RWPE2 (cell line): ENCODE results near the gene TCF7L2.

Source experiments
- ATAC-seq: fragments of 200-7000 bp; cut with Tn5 transposase; 3 replicates; pipeline ENCODE4 v1.9.1; 2021; ENCODE audit warnings: low read depth
- DNase-seq: peaks from one replicate; pipeline ENCODE4 v3.0.0-alpha.2; 2020; ENCODE audit warnings: low spot score
- H3K27ac ChIP-seq: fragments of 450-650 bp; 2 replicates; pipeline ENCODE4 v1.5.1; 2017; ENCODE audit warnings: mild to moderate bottlenecking; ENCODE audit not compliant: poor library complexity, severe bottlenecking
- H3K27me3 ChIP-seq: fragments of 250-450 bp; sonication (Bioruptor Pico); 2 replicates; pipeline ENCODE4 v1.5.1; 2021; ENCODE audit warnings: mild to moderate bottlenecking, moderate library complexity; ENCODE audit not compliant: insufficient read depth, poor library complexity, severe bottlenecking
- H3K36me3 ChIP-seq: fragments of 250-450 bp; sonication (Bioruptor Pico); 2 replicates; pipeline ENCODE4 v1.5.1; 2020; ENCODE audit warnings: low read depth, mild to moderate bottlenecking, moderate library complexity
- H3K4me1 ChIP-seq: fragments of 250-450 bp; sonication (Bioruptor Pico); 2 replicates; pipeline ENCODE4 v1.5.1; 2021; ENCODE audit warnings: mild to moderate bottlenecking, moderate library complexity; ENCODE audit not compliant: insufficient read depth, poor library complexity, severe bottlenecking
- H3K4me3 ChIP-seq: fragments of 250-450 bp; sonication (Bioruptor Pico); 2 replicates; pipeline ENCODE4 v1.5.1; 2021; ENCODE audit warnings: mild to moderate bottlenecking, moderate library complexity; ENCODE audit not compliant: severe bottlenecking
- H3K9me3 ChIP-seq: fragments of 250-450 bp; sonication (Bioruptor Pico); 2 replicates; pipeline ENCODE4 v1.5.1; 2021; ENCODE audit warnings: mild to moderate bottlenecking, moderate library complexity; ENCODE audit not compliant: severe bottlenecking
- CTCF ChIP-seq: fragments of 450-650 bp; IDR thresholded peaks from one replicate; pipeline ENCODE4 v1.5.1; 2017; ENCODE audit warnings: mild to moderate bottlenecking, moderate library complexity; ENCODE audit not compliant: poor library complexity, severe bottlenecking

TCF7L2 gene

GRCh38 chr10:113148071-113148825, 198.2 kb downstream of the TCF7L2 start:
- no peak for DNase-seq
- TF ChIP-seq CTCF: no peak
- Histone ChIP-seq H3K4me1 (no peaks in the 10 kb centered on the region), H3K9me3 (no peaks in the 10 kb centered on the region), H3K36me3 (peaks cover 73% of the 10 kb centered on the region), H3K27ac (no peak overlapping the region), H3K27me3 (no peaks in the 10 kb centered on the region), H3K4me3 (no peak overlapping the region)
- ATAC-seq: no peak

- Histone ChIP-seq H3K27me3 (no peaks in the 10 kb centered on the region), H3K9me3 (no peaks in the 10 kb centered on the region), H3K36me3 (peaks cover 74% of the 10 kb centered on the region), H3K27ac (no peak overlapping the region), H3K4me1 (no peaks in the 10 kb centered on the region), H3K4me3 (no peak overlapping the region)
- DNase-seq (no peak), ATAC-seq (no peak)
- no peak for TF ChIP-seq CTCF
Observed at GRCh38 chr10:113148901-113149300, 198.9 kb downstream of the TCF7L2 start.

GRCh38 chr10:113149626-113150025, 199.6 kb downstream of the TCF7L2 start:
- Histone ChIP-seq H3K9me3 (no peaks in the 10 kb centered on the region), H3K4me3 (no peak overlapping the region), H3K36me3 (peaks cover 81% of the 10 kb centered on the region), H3K27me3 (no peaks in the 10 kb centered on the region), H3K27ac (no peak overlapping the region), H3K4me1 (no peaks in the 10 kb centered on the region)
- ATAC-seq (no peak), DNase-seq (no peak)
- no peak for TF ChIP-seq CTCF

- no peak for DNase-seq
- H3K4me3 ChIP-seq: no peak overlapping the region
- peaks cover 76% of the 10 kb centered on the region for H3K36me3 ChIP-seq
Observed at GRCh38 chr10:113151190-113151666, 201.2 kb downstream of the TCF7L2 start.

More at GRCh38 chr10:113151190-113151666, 201.2 kb downstream of the TCF7L2 start:
- no peak for TF ChIP-seq CTCF
- no peak for ATAC-seq
- Histone ChIP-seq H3K27me3 (no peaks in the 10 kb centered on the region), H3K9me3 (no peaks in the 10 kb centered on the region), H3K27ac (no peak overlapping the region), H3K4me1 (no peaks in the 10 kb centered on the region)
